Nephron (organoid): Measurements from ENCODE around the gene TMEM245.

Experiments
- H3K27ac Mint-ChIP-seq, 3 experiments: 2 replicates each; pipeline ENCODE4 v1.8.0; 2020; ENCODE audit warnings: mixed read lengths in 3 of 3, mild to moderate bottlenecking in 2 of 3, moderate library complexity in 1 of 3
- H3K27me3 Mint-ChIP-seq: 2 replicates; pipeline ENCODE4 v1.8.0; 2021; ENCODE audit warnings: low read depth, mild to moderate bottlenecking, moderate library complexity, mixed read lengths
- H3K36me3 Mint-ChIP-seq: 2 replicates; pipeline ENCODE4 v1.8.0; 2020; ENCODE audit warnings: low read depth, mixed read lengths
- H3K4me1 Mint-ChIP-seq: 2 replicates; pipeline ENCODE4 v1.8.0; 2020; ENCODE audit warnings: mixed read lengths
- H3K4me3 Mint-ChIP-seq, 3 experiments: 2 replicates each; pipeline ENCODE4 v1.8.0; 2020; ENCODE audit warnings: mild to moderate bottlenecking in 3 of 3, mixed read lengths in 3 of 3, moderate library complexity in 2 of 3
- H3K9me3 Mint-ChIP-seq: 2 replicates; pipeline ENCODE4 v1.8.0; 2020; ENCODE audit warnings: mixed read lengths
- TF ChIP-seq, protein P1 (sequence below), 3 experiments: fragments of 200-600 bp; sonication (generic); IDR thresholded peaks; one replicate each; pipeline ENCODE4 v1.5.0; 2021; ENCODE audit warnings: antibody characterized with exemption in 3 of 3; ENCODE audit not compliant: unreplicated experiment in 3 of 3

The TMEM245 gene

DNA sequence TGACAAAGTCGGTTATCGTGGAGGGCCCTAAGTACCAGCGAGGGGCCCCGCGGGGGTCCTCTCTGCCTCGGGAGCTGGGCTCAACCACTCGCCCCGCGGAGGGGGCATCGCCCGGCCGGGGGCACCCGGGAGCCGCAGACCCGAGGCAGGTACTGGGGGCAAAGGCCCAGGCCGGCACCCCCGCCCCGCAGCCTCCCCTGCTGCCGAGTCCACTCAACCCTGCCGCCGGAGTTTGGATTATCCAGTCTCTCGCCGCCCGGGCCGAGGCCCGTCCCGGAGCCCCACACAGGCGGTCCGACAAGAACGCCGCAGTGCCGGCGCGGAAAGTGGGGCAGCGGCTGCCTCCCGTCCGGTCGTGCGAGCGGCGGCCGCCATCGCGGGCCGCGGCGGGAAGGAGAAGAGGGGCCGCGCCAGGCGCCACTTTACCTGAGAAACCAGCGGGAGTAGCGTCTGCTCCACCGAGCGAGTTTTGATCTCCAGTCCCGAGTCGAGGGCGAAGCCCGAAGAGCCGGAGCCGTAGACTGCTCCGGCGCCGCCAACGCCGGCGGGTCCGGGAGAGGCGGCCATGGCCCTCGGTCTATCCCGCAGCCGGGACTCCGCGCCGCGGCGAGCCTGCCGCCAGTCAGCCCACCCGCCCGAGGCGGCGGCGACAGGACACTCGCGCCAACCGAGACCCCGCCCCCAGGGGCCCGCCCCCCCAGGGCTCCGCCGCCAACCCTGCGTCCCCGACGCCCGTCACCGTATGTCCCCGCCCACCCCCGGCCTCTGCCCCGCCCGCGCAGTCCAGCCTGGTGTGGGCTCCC lies 106.7 kb downstream of the TMEM245 start, which contains the start of gene CTNNAL1:
TSS of gene CTNNAL1 (minus strand) at position 624 of the 803 bp plus-strand sequence. CDS start at position 567, 57 bp downstream.
- peaks cover 43% of the 10 kb centered on the region for H3K4me1 Mint-ChIP-seq
- peak within 1 kb of the TSS; percentile 95 to 97 (median 97) for H3K4me3 Mint-ChIP-seq
- peaks cover 9% of the 10 kb centered on the region for H3K36me3 Mint-ChIP-seq
- peak within 1 kb of the TSS; percentile 96 to 99 (median 96) for H3K27ac Mint-ChIP-seq
- TF ChIP-seq, protein P1, sequence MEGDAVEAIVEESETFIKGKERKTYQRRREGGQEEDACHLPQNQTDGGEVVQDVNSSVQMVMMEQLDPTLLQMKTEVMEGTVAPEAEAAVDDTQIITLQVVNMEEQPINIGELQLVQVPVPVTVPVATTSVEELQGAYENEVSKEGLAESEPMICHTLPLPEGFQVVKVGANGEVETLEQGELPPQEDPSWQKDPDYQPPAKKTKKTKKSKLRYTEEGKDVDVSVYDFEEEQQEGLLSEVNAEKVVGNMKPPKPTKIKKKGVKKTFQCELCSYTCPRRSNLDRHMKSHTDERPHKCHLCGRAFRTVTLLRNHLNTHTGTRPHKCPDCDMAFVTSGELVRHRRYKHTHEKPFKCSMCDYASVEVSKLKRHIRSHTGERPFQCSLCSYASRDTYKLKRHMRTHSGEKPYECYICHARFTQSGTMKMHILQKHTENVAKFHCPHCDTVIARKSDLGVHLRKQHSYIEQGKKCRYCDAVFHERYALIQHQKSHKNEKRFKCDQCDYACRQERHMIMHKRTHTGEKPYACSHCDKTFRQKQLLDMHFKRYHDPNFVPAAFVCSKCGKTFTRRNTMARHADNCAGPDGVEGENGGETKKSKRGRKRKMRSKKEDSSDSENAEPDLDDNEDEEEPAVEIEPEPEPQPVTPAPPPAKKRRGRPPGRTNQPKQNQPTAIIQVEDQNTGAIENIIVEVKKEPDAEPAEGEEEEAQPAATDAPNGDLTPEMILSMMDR (IDR thresholded peaks at IDR 0.05; ENCODE audit: unreplicated experiment in 3 of 3), result no peak
- no peaks in the 10 kb centered on the region for H3K27me3 Mint-ChIP-seq
- H3K9me3 Mint-ChIP-seq, result no peaks in the 10 kb centered on the region

DNA sequence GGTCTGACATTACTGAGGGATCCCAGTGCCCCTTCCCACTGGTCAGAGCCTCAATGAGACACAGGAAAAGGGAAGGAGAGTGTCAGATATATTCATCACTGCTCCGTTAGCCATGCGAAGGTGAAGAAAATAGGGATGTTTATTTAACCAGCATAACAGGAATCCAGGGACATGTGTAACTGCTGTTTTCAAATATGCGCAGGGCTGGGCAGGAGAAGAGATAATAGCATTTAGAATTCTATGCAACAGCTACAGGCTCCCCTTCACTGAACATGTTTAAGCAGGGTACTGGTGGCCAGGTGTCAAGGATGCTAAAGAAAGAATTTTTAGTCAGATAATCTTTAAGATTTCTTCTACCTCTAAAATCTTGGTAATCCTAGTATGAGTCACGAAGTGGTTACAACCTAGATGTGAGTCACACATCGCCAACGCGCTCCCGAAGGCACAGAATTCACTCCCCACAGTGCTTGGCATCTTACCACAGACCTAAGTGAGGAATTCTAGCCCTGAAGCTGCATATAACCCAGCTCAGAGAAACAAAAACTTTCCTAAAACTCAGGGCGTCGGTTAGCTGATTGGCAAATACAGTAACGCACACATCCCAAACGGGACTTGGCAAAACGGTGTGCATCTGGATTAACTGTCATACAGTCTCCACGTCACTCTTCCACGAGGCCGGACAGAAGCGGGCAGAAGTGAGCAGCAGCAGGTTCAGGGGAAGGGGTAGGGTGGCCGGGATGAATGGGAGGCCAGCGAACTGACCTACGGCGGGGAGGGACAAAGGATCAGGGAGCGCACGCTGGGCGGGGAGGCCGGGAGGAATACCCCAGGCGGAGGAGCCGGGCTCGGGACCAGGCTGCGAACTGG lies 107.5 kb downstream of the TMEM245 start:
- no peaks in the 10 kb centered on the region for H3K9me3 Mint-ChIP-seq
- H3K27me3 Mint-ChIP-seq, result no peaks in the 10 kb centered on the region
- peak overlapping the region; percentile 89 to 96 (median 92) for H3K27ac Mint-ChIP-seq
- peak overlapping the region; percentile 92 to 97 (median 96) for H3K4me3 Mint-ChIP-seq
- peaks cover 11% of the 10 kb centered on the region for H3K36me3 Mint-ChIP-seq
- TF ChIP-seq, protein P1 (IDR thresholded peaks at IDR 0.05; ENCODE audit: unreplicated experiment in 3 of 3), result no peak
- peaks cover 39% of the 10 kb centered on the region for H3K4me1 Mint-ChIP-seq

DNA sequence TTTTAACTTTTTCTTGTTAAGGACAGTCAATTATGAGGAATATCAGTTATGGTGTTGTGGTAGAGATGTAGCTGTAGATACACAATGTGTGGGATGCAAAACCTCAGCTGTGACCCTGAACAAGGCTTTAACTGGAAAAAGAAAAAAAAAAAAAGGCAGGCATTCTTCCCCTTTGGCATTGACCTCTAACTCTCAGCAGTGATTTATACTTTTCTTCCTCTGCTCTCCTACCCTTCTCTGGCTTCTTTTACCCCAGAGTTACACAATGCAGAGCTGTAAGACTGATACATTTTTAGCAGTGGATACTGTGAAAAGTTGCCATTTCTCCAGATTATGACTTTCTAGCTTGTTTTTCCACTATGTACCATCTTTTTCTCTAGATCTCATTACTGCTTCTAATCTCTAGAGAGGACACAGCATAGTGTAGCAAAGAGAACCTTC lies 108.5 kb downstream of the TMEM245 start:
- Mint-ChIP-seq H3K4me1 (peaks cover 39% of the 10 kb centered on the region), H3K9me3 (no peaks in the 10 kb centered on the region), H3K36me3 (peaks cover 21% of the 10 kb centered on the region), H3K27ac (peak overlapping the region; percentile 11 to 92 (median 89)), H3K27me3 (no peaks in the 10 kb centered on the region), H3K4me3 (peak overlapping the region; percentile 92 to 97 (median 96))
- TF ChIP-seq, protein P1 (IDR thresholded peaks at IDR 0.05; ENCODE audit: unreplicated experiment in 3 of 3), result no peak

DNA sequence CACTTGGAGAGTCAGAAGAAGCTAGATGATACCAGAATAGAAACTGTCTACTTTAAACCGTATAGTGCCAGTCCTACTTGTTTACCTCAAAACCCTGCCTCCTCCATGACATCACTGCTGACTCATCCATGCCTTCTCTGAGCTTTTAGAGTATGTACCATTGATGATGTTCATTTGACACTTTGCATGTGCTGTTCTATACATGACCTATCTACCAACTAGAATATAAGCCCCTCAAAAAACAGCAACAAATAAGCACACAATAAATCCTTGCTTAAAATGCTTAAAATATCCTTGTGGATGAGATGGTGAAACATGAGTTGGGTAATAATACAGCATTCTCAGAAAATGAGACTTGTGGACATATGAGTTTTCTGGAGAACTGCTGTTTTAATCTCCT lies 109.0 kb downstream of the TMEM245 start:
- no peaks in the 10 kb centered on the region for H3K9me3 Mint-ChIP-seq
- TF ChIP-seq, protein P1 (IDR thresholded peaks at IDR 0.05; ENCODE audit: unreplicated experiment in 3 of 3), result no peak
- peak overlapping the region; percentile 92 to 97 (median 96) for H3K4me3 Mint-ChIP-seq

DNA sequence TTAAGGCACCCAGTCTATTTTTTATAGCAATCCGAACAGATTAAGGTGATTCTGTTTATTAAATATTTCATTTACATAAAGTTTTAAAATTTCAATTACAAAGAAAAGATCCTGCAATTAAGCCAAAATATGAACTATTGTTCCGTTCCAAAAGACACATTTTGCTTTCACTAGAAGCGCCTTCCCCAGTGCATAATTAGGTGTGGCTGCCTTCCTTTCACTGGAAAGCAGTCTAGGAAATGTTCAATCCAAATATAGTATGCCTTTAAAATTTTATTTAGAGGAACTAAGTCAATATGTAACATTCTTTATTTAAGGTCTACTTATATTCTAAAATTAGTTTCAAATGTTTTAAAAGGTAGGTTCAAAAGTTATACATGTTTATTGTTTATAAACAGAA lies 114.1 kb downstream of the TMEM245 start:
- peaks cover 22% of the 10 kb centered on the region for H3K9me3 Mint-ChIP-seq
- TF ChIP-seq, protein P1 (IDR thresholded peaks at IDR 0.05; ENCODE audit: unreplicated experiment in 3 of 3), result no peak
- H3K4me1 Mint-ChIP-seq, result peaks cover 6% of the 10 kb centered on the region
- no peak overlapping the region for H3K27ac Mint-ChIP-seq
- H3K4me3 Mint-ChIP-seq, result no peak overlapping the region
- peaks cover 65% of the 10 kb centered on the region for H3K36me3 Mint-ChIP-seq
- no peaks in the 10 kb centered on the region for H3K27me3 Mint-ChIP-seq

More for the DNA sequence above, 109.0 kb downstream of the TMEM245 start:
- Mint-ChIP-seq H3K36me3 (peaks cover 23% of the 10 kb centered on the region), H3K27ac (peak overlapping the region; percentile 11 to 92 (median 89)), H3K4me1 (peaks cover 34% of the 10 kb centered on the region), H3K27me3 (no peaks in the 10 kb centered on the region)
